ENCODE measurements around the gene ZNF410. TPM values are rescaled to one million over a fixed set of nuclear protein-coding genes. Genes with fewer than 3 reads are reported as not detected.

Gene ZNF410
- total RNA-seq, 1 donor from 2014 or later = 39.0 TPM

DNA sequence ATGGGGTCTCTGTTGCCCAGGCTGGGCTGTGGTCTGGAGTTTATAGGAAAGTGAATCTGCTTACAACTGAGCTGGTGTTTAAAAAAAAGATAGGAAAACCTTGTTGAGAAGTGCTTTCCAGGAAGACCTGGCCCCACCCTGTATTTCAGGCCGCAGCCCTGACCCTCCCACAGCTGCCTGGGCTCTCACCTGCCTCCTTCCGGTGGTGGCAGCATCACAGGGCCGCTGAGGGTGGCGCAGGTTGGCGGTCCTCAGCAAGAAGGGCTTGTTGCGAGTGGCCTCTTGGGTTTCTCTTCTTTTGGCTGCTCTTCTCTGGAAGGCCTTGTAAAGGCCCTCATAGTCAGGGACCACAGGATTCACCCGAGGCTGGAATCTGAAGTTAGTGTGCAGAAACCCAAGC, 55.5 kb downstream of the ZNF410 start:
- Mint-ChIP-seq H3K36me3 (ENCODE audit: low read depth, unreplicated experiment) (peaks cover 13% of the 10 kb centered on the region), H3K9me3 (ENCODE audit: unreplicated experiment) (no peaks in the 10 kb centered on the region), H3K27ac (ENCODE audit: unreplicated experiment) (no peak overlapping the region), H3K4me3 (ENCODE audit: unreplicated experiment) (no peak overlapping the region), H3K4me1 (ENCODE audit: unreplicated experiment) (peaks cover 3% of the 10 kb centered on the region), H3K27me3 (ENCODE audit: unreplicated experiment) (peaks cover 8% of the 10 kb centered on the region)
- TF ChIP-seq CTCF (IDR thresholded peaks at IDR 0.05; ENCODE audit: unreplicated experiment) = no peak
- no peak for DNase-seq (ENCODE audit: low spot score)

DNA sequence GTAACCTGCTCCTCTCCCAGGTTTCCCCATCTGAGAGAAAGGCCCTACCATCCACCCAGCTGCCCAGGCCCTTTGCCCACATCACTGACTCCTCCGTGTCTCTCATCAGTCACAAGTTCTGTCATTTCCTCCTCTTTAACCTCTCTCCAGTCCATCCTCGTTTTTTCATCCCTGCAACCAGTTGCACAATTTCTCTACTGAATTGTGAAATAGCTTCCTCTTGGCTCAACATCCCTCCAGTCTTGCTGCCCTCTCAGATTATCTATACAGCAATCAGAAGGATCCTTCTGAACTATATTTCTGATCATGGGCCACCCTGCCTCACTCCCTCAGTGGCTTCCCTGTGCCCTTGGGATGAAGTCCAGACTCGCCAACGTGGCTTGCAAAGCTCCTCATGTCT, 56.4 kb downstream of the ZNF410 start:
- no peak overlapping the region for H3K4me3 Mint-ChIP-seq (ENCODE audit: unreplicated experiment)
- H3K27me3 Mint-ChIP-seq (ENCODE audit: unreplicated experiment) = peaks cover 8% of the 10 kb centered on the region
- peaks cover 3% of the 10 kb centered on the region for H3K4me1 Mint-ChIP-seq (ENCODE audit: unreplicated experiment)
- DNase-seq (ENCODE audit: low spot score) = no peak
- H3K9me3 Mint-ChIP-seq (ENCODE audit: unreplicated experiment) = no peaks in the 10 kb centered on the region
- TF ChIP-seq CTCF (IDR thresholded peaks at IDR 0.05; ENCODE audit: unreplicated experiment) = no peak
- no peak overlapping the region for H3K27ac Mint-ChIP-seq (ENCODE audit: unreplicated experiment)
- peaks cover 13% of the 10 kb centered on the region for H3K36me3 Mint-ChIP-seq (ENCODE audit: low read depth, unreplicated experiment)

GRCh38 chr14:73944432-73945158, 57.9 kb downstream of the ZNF410 start:
- H3K4me1 Mint-ChIP-seq (ENCODE audit: unreplicated experiment) = peaks cover 3% of the 10 kb centered on the region
- no peak overlapping the region for H3K27ac Mint-ChIP-seq (ENCODE audit: unreplicated experiment)
- no peak for TF ChIP-seq CTCF (IDR thresholded peaks at IDR 0.05; ENCODE audit: unreplicated experiment)
- peaks cover 13% of the 10 kb centered on the region for H3K36me3 Mint-ChIP-seq (ENCODE audit: low read depth, unreplicated experiment)
- no peaks in the 10 kb centered on the region for H3K9me3 Mint-ChIP-seq (ENCODE audit: unreplicated experiment)
- peak overlapping the region; percentile 7 for H3K4me3 Mint-ChIP-seq (ENCODE audit: unreplicated experiment)
- H3K27me3 Mint-ChIP-seq (ENCODE audit: unreplicated experiment) = peaks cover 8% of the 10 kb centered on the region
- DNase-seq (ENCODE audit: low spot score) = no peak

DNA sequence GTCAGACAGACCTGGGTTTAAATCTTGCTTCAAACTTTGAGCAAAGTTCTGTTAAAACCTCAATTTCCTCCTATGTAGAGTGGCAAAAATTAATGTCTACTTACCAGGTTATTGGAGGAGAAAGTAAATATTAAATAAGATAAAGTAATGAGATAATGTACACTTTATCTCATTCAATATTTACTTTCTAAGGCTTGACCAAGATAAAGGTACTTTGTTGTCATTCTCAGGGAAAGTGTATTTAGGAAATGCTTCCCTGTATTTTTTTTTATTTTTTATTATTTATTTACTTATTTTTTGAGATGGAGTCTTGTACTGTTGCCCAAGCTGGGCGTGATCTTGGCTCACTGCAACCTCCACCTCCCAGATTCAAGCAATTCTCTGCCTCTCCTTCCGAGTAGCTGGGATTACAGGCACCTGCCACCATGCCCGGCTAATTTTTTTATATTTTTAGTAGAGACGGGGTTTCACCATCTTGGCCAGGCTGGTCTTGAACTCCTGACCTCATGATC, 58.6 kb downstream of the ZNF410 start:
- Mint-ChIP-seq H3K27me3 (ENCODE audit: unreplicated experiment) (peaks cover 13% of the 10 kb centered on the region), H3K27ac (ENCODE audit: unreplicated experiment) (no peak overlapping the region), H3K4me3 (ENCODE audit: unreplicated experiment) (peak overlapping the region; percentile 7), H3K9me3 (ENCODE audit: unreplicated experiment) (no peaks in the 10 kb centered on the region), H3K4me1 (ENCODE audit: unreplicated experiment) (peaks cover 3% of the 10 kb centered on the region), H3K36me3 (ENCODE audit: low read depth, unreplicated experiment) (peaks cover 12% of the 10 kb centered on the region)
- no peak for DNase-seq (ENCODE audit: low spot score)
- no peak for TF ChIP-seq CTCF (IDR thresholded peaks at IDR 0.05; ENCODE audit: unreplicated experiment)
